HUES48 (cell line): ENCODE measurements around the gene NAA50.

Source experiments
- H3K27ac ChIP-seq: one replicate; pipeline ENCODE4 v1.7.0; 2013; ENCODE audit warnings: low read depth, low read length, inconsistent platforms
- H3K27me3 ChIP-seq: 2 replicates; pipeline ENCODE4 v1.6.1; 2013; ENCODE audit warnings: mild to moderate bottlenecking, low read length; ENCODE audit not compliant: control insufficient read depth, insufficient read depth
- H3K36me3 ChIP-seq: 2 replicates; pipeline ENCODE4 v1.6.1; 2013; ENCODE audit warnings: low read length; ENCODE audit not compliant: control insufficient read depth, insufficient read depth
- H3K4me1 ChIP-seq: 2 replicates; pipeline ENCODE4 v1.6.1; 2013; ENCODE audit warnings: mild to moderate bottlenecking, low read length; ENCODE audit not compliant: control insufficient read depth, insufficient read depth
- H3K4me3 ChIP-seq: 2 replicates; pipeline ENCODE4 v1.5.1; 2013; ENCODE audit warnings: mild to moderate bottlenecking, low read depth, low read length
- H3K9ac ChIP-seq: 2 replicates; pipeline ENCODE4 v1.6.1; 2013; ENCODE audit warnings: mild to moderate bottlenecking, low read depth, low read length, moderate library complexity
- H3K9me3 ChIP-seq: 2 replicates; pipeline ENCODE4 v1.6.1; 2013; ENCODE audit warnings: low read length; ENCODE audit not compliant: control insufficient read depth, insufficient read depth

NAA50 gene

GRCh38 chr3:113745756-113746547 is at the start of gene NAA50:
NAA50 (minus strand) TSS chr3:113746249; CDS start chr3:113745949, 300 bp downstream.
- peaks cover 23% of the 10 kb centered on the region for H3K4me1 ChIP-seq

DNA sequence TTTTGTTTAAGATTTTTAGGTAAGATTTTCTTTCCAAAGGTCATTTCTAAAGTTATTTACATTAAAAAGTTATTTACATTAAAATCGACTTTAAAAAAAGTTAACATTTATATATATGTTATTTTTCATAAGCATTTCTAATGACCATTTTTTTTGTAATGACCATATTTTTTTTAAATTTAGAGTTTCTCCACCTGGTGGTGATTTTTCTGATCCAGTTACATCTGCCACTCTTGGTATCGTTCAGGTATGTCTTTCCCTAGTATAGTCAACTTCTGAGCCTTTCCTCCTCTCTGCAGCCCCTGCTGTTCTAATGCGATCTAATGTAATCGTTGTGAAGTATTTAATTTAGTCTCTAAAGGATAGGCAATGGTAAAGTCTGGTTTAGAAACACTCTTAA is 49.6 kb upstream of the NAA50 start:
- H3K9ac ChIP-seq: no peak overlapping the region
- H3K4me1 ChIP-seq: no peaks in the 10 kb centered on the region
- peaks cover 59% of the 10 kb centered on the region for H3K36me3 ChIP-seq
- no peaks in the 10 kb centered on the region for H3K27me3 ChIP-seq
- H3K4me3 ChIP-seq: no peak overlapping the region
- H3K27ac ChIP-seq: no peak overlapping the region
- no peaks in the 10 kb centered on the region for H3K9me3 ChIP-seq

More at GRCh38 chr3:113745756-113746547, at the start of gene NAA50:
- peak within 1 kb of the TSS; percentile 99 for H3K27ac ChIP-seq
- H3K9ac ChIP-seq: peak within 1 kb of the TSS; percentile 97
- peaks cover 8% of the 10 kb centered on the region for H3K36me3 ChIP-seq
- H3K4me3 ChIP-seq: peak within 1 kb of the TSS; percentile 91
- no peaks in the 10 kb centered on the region for H3K9me3 ChIP-seq
- no peaks in the 10 kb centered on the region for H3K27me3 ChIP-seq

DNA sequence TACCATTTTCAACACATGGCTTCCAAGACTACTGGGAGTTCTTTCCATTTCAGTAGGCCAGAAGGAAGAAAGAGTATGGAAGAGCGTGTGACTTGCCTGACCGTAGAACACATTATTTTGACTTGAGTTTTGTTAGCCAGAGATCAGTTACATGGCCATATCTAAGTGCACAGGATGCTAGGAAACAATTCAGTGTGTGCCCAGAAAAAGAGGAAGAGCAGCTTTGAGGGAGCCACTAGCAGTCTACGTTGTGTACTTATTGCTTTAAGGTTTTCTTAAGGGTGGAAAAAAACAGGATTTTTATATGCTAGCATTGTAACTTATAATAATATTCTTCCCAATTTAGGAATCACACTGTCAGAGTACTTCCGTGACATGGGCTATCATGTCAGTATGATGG is 48.5 kb upstream of the NAA50 start:
- Histone ChIP-seq H3K9me3 (no peaks in the 10 kb centered on the region), H3K9ac (no peak overlapping the region), H3K27me3 (no peaks in the 10 kb centered on the region), H3K4me1 (no peaks in the 10 kb centered on the region), H3K36me3 (peaks cover 57% of the 10 kb centered on the region), H3K27ac (no peak overlapping the region), H3K4me3 (no peak overlapping the region)

DNA sequence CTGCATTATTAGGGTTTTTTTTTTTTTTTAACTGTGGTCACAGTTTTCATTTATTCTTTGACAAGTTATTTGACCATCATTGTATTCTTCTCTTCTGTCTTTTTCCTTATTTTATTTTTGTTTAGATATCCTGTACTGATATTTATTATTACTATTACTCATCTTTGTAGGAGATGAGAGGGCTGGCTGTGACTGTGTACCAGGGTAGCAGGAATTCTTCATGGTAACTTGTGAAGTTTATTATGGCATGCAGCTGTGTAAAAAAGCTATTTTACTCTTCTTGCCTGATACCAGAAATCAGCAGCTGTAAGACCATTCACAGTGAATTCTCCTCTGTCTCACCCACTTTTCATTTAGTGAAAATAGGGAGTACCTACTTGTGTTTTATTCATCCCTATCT is 45.3 kb upstream of the NAA50 start:
- Histone ChIP-seq H3K9ac (no peak overlapping the region), H3K4me1 (no peaks in the 10 kb centered on the region), H3K27ac (no peak overlapping the region), H3K27me3 (no peaks in the 10 kb centered on the region), H3K4me3 (no peak overlapping the region), H3K36me3 (peaks cover 56% of the 10 kb centered on the region), H3K9me3 (no peaks in the 10 kb centered on the region)

- Histone ChIP-seq H3K36me3 (peaks cover 23% of the 10 kb centered on the region), H3K27ac (peak overlapping the region; percentile 33), H3K4me3 (no peak overlapping the region), H3K9ac (peak overlapping the region; percentile 21; the same call in 1 of the 2 replicates), H3K27me3 (no peaks in the 10 kb centered on the region), H3K4me1 (peaks cover 9% of the 10 kb centered on the region), H3K9me3 (no peaks in the 10 kb centered on the region)
Measured at GRCh38 chr3:113783980-113784379, 37.9 kb upstream of the NAA50 start.

DNA sequence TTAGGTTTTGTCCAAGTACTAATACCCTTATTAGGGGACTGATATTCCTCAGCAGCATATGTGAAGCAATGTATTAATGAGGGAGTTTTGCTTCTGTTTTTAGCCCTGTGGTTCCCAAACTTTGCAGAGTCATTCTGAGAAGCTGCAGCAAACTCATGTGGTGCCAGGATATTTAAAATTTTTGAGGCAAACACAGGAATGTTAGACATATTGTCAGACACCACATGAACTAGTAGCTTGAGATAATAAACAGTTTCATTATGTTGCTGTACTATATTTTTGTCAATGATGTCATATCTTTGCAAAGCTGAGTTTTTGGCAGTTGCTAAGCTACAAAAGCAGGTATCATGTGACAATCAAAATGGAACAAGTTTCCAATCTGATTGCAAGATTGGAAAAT is 37.4 kb upstream of the NAA50 start:
- Histone ChIP-seq H3K36me3 (peaks cover 19% of the 10 kb centered on the region), H3K27ac (no peak overlapping the region), H3K9ac (peak overlapping the region; percentile 21; the same call in 1 of the 2 replicates), H3K4me3 (no peak overlapping the region), H3K9me3 (no peaks in the 10 kb centered on the region), H3K4me1 (peaks cover 9% of the 10 kb centered on the region), H3K27me3 (no peaks in the 10 kb centered on the region)

DNA sequence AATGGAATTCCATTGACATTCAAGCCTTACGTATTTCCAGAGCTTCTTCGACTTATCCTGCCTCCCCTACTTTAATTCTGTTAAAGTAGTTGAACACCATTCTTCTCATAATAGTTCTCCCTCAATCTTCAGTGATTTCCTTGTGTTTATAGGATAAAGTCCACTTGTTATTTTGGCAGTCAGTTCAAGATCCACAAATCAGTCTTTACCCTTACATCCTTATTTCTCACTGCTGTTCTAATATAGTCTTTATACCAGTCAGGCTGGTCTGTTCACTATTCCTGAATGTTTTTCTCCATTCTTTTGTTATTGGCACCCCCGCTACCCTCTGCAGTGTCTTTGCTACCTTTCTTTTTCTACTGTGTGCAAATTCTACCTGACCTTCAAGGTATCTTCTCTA is 30.5 kb upstream of the NAA50 start:
- Histone ChIP-seq H3K9me3 (no peaks in the 10 kb centered on the region), H3K4me1 (peaks cover 9% of the 10 kb centered on the region; the same call in 1 of the 2 replicates), H3K27ac (no peak overlapping the region), H3K4me3 (no peak overlapping the region), H3K9ac (no peak overlapping the region), H3K36me3 (no peaks in the 10 kb centered on the region; the same call in 1 of the 2 replicates), H3K27me3 (no peaks in the 10 kb centered on the region)

DNA sequence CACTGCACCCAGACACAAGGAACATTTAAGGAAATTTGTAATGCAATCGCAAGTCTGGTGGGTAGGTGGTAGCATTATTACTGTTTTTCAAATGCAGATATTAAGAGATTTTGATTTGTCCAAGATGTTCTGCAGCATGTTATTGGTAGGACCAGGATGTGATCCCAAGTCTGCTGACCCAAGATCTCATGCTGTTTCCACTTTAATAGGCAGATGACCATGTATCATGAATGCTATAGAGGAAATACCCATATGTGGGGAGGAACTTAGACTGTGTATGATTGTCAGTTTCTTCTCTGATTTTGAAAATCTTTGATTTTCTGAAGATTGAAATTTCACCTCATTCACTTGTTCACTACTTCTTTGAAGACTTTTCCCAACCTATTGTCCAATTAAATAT is 29.5 kb upstream of the NAA50 start:
- no peak overlapping the region for H3K27ac ChIP-seq
- H3K36me3 ChIP-seq: no peaks in the 10 kb centered on the region; the same call in 1 of the 2 replicates
- no peaks in the 10 kb centered on the region for H3K9me3 ChIP-seq
- no peak overlapping the region for H3K9ac ChIP-seq
- no peak overlapping the region for H3K4me3 ChIP-seq
- peaks cover 9% of the 10 kb centered on the region; the same call in 1 of the 2 replicates for H3K4me1 ChIP-seq
- H3K27me3 ChIP-seq: no peaks in the 10 kb centered on the region

GRCh38 chr3:113773381-113773780 is 27.3 kb upstream of the NAA50 start:
- Histone ChIP-seq H3K9me3 (no peaks in the 10 kb centered on the region), H3K27me3 (no peaks in the 10 kb centered on the region), H3K4me1 (peaks cover 9% of the 10 kb centered on the region; the same call in 1 of the 2 replicates), H3K36me3 (no peaks in the 10 kb centered on the region), H3K27ac (no peak overlapping the region), H3K9ac (no peak overlapping the region), H3K4me3 (no peak overlapping the region)

DNA sequence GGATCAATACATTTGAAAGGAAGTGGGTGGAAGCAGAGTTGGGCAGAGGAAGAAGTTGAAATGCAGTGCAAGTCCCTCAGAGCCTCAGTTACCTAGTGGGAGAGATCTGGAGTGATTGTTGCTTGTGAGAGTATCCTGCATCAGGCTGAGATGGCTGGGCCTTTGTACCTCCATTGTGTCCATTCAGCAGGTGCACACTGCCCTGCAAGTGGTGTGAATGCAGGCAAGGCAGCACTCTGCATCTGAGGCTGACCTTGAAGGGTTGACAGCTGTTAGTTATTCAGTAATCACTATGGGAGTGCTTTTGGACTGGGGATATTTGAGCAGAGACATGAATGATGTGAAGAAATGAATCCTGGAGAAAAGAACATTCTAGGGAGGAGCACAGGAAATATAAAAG is 25.9 kb upstream of the NAA50 start:
- H3K9ac ChIP-seq: no peak overlapping the region
- H3K36me3 ChIP-seq: no peaks in the 10 kb centered on the region
- H3K27ac ChIP-seq: no peak overlapping the region
- H3K27me3 ChIP-seq: no peaks in the 10 kb centered on the region
- H3K9me3 ChIP-seq: no peaks in the 10 kb centered on the region
- H3K4me1 ChIP-seq: peaks cover 9% of the 10 kb centered on the region; the same call in 1 of the 2 replicates
- no peak overlapping the region for H3K4me3 ChIP-seq

GRCh38 chr3:113769551-113769950 is 23.5 kb upstream of the NAA50 start:
- H3K9ac ChIP-seq: no peak overlapping the region

More at GRCh38 chr3:113769551-113769950, 23.5 kb upstream of the NAA50 start:
- Histone ChIP-seq H3K36me3 (no peaks in the 10 kb centered on the region), H3K27me3 (no peaks in the 10 kb centered on the region), H3K4me3 (no peak overlapping the region), H3K27ac (no peak overlapping the region), H3K9me3 (no peaks in the 10 kb centered on the region), H3K4me1 (no peaks in the 10 kb centered on the region)
